LNCaP clone FGC (cell line): Measurements from ENCODE around the gene LRRC18.

Experiments used
- DNase-seq: peaks from one replicate; pipeline ENCODE4 v3.0.0-alpha.2; 2011; ENCODE audit warnings: low read depth
- H3K4me3 ChIP-seq: 2 replicates; pipeline ENCODE4 v1.5.1; 2011; ENCODE audit warnings: mild to moderate bottlenecking, low read depth, low read length, control low read depth
- CTCF ChIP-seq: IDR thresholded peaks from 2 replicates; pipeline ENCODE4 v1.5.1; 2012; ENCODE audit warnings: mild to moderate bottlenecking; ENCODE audit not compliant: control insufficient read depth, insufficient read depth; ENCODE audit errors: extremely low read depth

Gene LRRC18

GRCh38 chr10:48964038-48964437 is 24.4 kb upstream of the LRRC18 start:
- no peak for TF ChIP-seq CTCF
- no peak overlapping the region for H3K4me3 ChIP-seq
- DNase-seq: no peak

- TF ChIP-seq CTCF: no peak
- no peak overlapping the region for H3K4me3 ChIP-seq
- no peak for DNase-seq
These were observed 19.1 kb upstream of the LRRC18 start for GRCh38 chr10:48958598-48959190.

DNA sequence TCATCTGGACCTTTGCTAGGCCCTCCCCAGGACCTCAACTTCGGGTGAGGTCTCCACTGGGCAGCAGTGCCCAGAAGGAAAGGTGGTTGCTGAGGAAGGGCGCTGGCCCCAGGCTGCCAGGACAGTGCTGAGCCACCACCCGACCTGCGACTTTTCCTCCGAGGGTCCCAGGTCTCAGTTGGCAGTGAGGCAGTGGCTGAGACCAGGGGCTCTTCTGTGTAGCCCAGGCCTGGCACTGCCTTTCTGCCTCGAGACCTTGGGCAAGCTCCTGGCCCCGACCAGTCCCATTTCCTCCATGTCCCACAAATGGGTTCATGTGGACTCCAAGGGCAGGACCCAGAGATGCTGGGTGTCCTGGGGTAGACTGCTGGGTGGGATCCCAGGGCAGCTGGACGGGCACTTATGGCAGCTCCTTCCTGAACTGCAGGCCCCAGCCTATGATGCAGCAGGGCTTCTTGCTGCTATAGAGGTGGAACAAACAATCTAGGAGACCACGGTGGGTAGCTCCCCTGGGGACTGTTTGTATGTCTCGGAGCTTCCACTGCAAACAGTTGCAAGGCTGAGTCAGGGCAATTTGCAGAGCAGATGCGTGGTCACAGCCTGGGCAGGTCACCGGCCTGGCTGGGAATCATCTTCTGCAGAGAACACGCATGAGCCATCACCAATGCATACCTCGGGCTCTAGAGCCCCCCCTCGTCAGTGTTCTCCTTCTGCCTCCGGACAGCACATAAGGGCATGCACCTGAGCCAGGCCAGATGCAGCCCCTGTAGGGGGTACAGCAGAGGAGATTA is 17.9 kb upstream of the LRRC18 start:
- no peak for DNase-seq
- no peak overlapping the region for H3K4me3 ChIP-seq
- no peak for TF ChIP-seq CTCF

DNA sequence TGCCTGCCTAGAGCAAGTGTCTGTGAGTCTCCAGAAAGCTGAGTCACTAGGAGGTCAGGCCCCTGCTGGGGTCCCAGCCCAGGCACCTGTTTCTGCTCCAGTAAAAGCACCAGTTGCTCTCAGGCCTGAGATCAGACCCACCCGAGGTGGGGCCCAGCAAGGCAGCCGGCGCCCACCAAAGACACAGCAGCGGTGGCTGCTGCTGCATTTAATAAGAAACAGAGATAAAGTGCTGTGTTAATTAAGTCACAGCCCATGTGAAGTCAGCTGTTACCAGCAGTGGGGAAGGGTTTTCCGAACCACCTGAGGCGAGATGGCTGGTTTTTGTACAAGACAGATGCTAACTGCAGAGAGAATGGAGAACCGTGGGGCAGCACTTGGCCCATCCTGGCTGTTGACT is 12.1 kb upstream of the LRRC18 start:
- no peak for TF ChIP-seq CTCF

DNA sequence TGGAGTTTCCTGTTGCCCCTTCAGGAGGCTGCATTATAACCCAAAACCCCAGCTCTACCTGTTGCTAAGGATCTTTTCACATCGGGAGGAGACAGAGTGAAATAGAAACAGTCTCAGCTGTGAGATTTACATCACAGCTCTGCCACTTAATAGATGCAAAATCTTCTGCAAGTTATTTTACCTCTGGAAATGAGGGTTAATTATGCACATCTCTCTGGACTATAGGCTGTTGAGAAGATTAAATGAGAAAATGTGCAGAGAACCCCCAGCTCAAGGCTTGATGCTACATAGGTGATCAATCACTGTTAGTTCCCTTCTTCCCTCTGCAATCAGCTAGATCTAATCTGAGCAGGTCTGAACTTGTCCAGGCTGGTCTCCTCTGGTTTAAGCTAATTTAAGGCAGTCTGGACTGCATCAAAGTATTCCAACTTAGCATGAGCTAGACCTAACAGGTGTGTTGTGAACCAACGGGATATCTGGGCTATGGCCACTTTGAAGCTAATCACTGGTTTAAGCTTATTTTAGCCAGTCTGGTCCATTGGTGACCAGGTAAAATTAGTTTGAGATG is 8.9 kb upstream of the LRRC18 start:
- TF ChIP-seq CTCF: no peak
- no peak for DNase-seq
- no peak overlapping the region for H3K4me3 ChIP-seq

More for the DNA sequence above, 12.1 kb upstream of the LRRC18 start:
- no peak overlapping the region for H3K4me3 ChIP-seq
- DNase-seq: no peak

DNA sequence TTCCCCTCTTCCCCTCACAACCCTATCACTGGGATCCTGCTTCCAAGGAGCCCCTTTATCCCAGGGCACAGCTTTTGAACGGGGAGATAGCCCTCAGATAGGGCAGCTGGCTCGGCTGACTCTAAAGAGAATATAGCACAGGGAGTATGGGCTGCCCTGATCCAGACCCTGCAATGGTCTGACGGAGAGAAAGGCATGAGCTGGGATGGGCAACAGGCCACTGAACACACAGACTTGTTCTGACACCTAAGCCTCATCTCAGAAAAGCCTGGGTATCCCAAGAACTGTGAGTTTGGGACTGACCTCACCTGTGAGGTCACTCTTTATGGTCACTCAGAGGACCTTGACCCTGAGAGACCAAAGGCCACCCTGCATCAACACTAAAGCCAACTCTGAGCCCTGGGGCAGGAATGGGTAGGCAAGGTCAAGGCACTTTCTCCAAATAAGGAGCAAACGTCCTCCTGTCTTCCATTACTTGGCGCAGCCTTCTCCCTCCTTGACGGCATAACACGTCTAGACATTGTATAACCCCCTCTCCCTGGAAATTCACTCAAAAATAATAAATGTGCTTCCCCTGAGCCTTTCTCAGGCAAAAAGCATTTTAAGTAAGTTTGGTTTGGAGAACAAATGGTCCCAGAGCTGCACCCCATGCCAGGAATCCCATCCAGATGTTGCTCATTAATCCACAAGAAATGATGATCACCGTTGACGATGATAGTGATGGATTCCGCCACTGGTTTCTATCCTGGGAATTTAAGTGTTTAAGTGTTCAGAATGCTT is 8.2 kb upstream of the LRRC18 start:
- no peak for TF ChIP-seq CTCF
- DNase-seq: no peak
- no peak overlapping the region for H3K4me3 ChIP-seq
